ENCODE measurements around the gene SCN2B.

Gene SCN2B

GRCh38 chr11:118151431-118151830 is 25.0 kb downstream of the SCN2B start:
- DNase-seq (ENCODE audit: low spot score), result no peak
- TF ChIP-seq CTCF (IDR thresholded peaks at IDR 0.05; ENCODE audit: extremely low read depth, insufficient read depth, missing control alignments), result no peak
- in situ Hi-C loops (cut with MboI; ENCODE audit: low pct_unique_long_range_greater_than_20kb, low sequenced_read_pairs, unreplicated experiment), result no loop called here

GRCh38 chr11:118149493-118149892 is 26.9 kb downstream of the SCN2B start:
- in situ Hi-C loops (cut with MboI; ENCODE audit: low pct_unique_long_range_greater_than_20kb, low sequenced_read_pairs, unreplicated experiment), result no loop called here
- no peak for DNase-seq (ENCODE audit: low spot score)
- TF ChIP-seq CTCF (IDR thresholded peaks at IDR 0.05; ENCODE audit: extremely low read depth, insufficient read depth, missing control alignments), result no peak

GRCh38 chr11:118148856-118149255 is 27.6 kb downstream of the SCN2B start:
- in situ Hi-C loops (cut with MboI; ENCODE audit: low pct_unique_long_range_greater_than_20kb, low sequenced_read_pairs, unreplicated experiment), result no loop called here
- no peak for TF ChIP-seq CTCF (IDR thresholded peaks at IDR 0.05; ENCODE audit: extremely low read depth, insufficient read depth, missing control alignments)
- no peak for DNase-seq (ENCODE audit: low spot score)

DNA sequence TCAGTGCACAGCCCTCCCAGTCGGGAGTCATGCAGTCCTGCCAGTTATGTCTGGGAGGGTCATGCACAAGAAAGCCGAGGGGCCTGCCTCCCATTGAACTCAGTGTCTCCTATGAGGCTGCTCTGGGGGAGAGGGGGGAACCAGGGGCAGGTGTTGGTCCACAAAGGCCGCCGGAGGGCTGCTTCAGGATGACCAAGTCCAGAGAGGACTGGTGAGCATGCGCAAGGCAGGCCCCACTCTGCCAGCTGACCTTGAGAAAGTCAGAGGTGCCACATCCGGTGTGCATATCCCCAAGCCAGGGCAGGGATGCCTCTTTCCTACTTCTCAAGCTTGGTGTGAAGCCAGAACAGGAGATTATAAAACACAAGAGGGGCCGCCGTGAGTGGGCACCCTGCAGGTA is 28.2 kb downstream of the SCN2B start:
- TF ChIP-seq CTCF (IDR thresholded peaks at IDR 0.05; ENCODE audit: extremely low read depth, insufficient read depth, missing control alignments), result no peak
- in situ Hi-C loops (cut with MboI; ENCODE audit: low pct_unique_long_range_greater_than_20kb, low sequenced_read_pairs, unreplicated experiment), result no loop called here

DNA sequence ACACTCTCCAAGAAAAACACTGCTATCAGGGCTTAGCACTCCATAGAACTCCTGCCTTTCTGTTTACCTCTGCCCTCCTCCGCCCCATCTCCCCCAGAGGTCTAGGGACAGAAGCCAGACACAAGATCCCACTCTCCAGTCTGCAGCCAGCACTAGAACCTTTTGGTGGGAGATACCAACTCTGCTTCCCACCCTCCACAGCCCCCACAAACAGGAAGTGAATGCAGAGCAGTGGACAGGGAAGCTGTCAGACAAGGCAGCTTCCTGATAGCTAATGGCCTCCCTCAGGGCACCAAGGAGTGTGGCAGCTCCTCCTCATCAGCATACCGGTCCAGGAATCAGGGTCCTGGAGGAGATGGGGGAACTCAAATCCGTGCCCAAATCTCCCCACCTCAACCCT is 28.9 kb downstream of the SCN2B start:
- no peak for TF ChIP-seq CTCF (IDR thresholded peaks at IDR 0.05; ENCODE audit: extremely low read depth, insufficient read depth, missing control alignments)
- in situ Hi-C loops (cut with MboI; ENCODE audit: low pct_unique_long_range_greater_than_20kb, low sequenced_read_pairs, unreplicated experiment), result no loop called here

More for the DNA sequence above, 28.2 kb downstream of the SCN2B start:
- no peak for DNase-seq (ENCODE audit: low spot score)

GRCh38 chr11:118146554-118146953 is 29.9 kb downstream of the SCN2B start:
- no peak for DNase-seq (ENCODE audit: low spot score)
- no peak for TF ChIP-seq CTCF (IDR thresholded peaks at IDR 0.05; ENCODE audit: extremely low read depth, insufficient read depth, missing control alignments)
- in situ Hi-C loops (cut with MboI; ENCODE audit: low pct_unique_long_range_greater_than_20kb, low sequenced_read_pairs, unreplicated experiment), result no loop called here

More for the DNA sequence above, 28.9 kb downstream of the SCN2B start:
- no peak for DNase-seq (ENCODE audit: low spot score)
